Upper lobe of left lung (tissue), 6 donors: ENCODE results near the gene GALNT15. TPM values are rescaled to one million over a fixed set of nuclear protein-coding genes. Genes with fewer than 3 reads are reported as not detected.

Source experiments
- ATAC-seq, 2 donors: fragments of 200-7000 bp; cut with Tn5 transposase; one replicate each; pipeline ENCODE4 v1.9.1; 2022; ENCODE audit warnings: mild to moderate bottlenecking in 2 of 2, moderate library complexity in 2 of 2; ENCODE audit not compliant: low FRiP score in 2 of 2
- DNase-seq, 2 donors: peaks; one replicate each; pipeline ENCODE4 v3.0.0-alpha.2; 2019 to 2020
- H3K27ac ChIP-seq, 4 donors: fragments of 200-600 bp; sonication (generic); one replicate each; pipeline ENCODE4 v1.5.1; 2016 to 2019
- H3K27me3 ChIP-seq, 4 donors: fragments of 200-600 bp; sonication (generic); one replicate each; pipeline ENCODE4 v1.5.1; 2017 to 2019
- H3K36me3 ChIP-seq, 4 donors: fragments of 200-600 bp; sonication (generic); one replicate each; pipeline ENCODE4 v1.5.1; 2016 to 2019
- H3K4me1 ChIP-seq, 4 donors: fragments of 200-600 bp; sonication (generic); one replicate each; pipeline ENCODE4 v1.5.1; 2018 to 2019
- H3K4me3 ChIP-seq, 4 donors: fragments of 200-600 bp; sonication (generic); one replicate each; pipeline ENCODE4 v1.5.1; 2017 to 2019; ENCODE audit warnings: mild to moderate bottlenecking in 2 of 4, moderate library complexity in 1 of 4
- H3K9me3 ChIP-seq, 4 donors: fragments of 200-600 bp; sonication (generic); one replicate each; pipeline ENCODE4 v1.5.1; 2018 to 2019
- CTCF ChIP-seq, 6 experiments: fragments of 450-650 bp in 4 of 6; fragments of 200-600 bp in 2 of 6; sonication (generic) in 2 of 6; IDR thresholded peaks; one replicate each; pipeline ENCODE4 v1.5.1; 2016 to 2019; ENCODE audit warnings: antibody characterized with exemption in 6 of 6
- EP300 ChIP-seq, 4 donors: sonication (generic); formaldehyde crosslinking; IDR thresholded peaks; one replicate each; pipeline ENCODE4 v1.5.1; 2017; ENCODE audit warnings: antibody characterized with exemption in 4 of 4, control low read depth in 2 of 4
- POLR2A ChIP-seq, 4 donors: fragments of 450-650 bp; IDR thresholded peaks; one replicate each; pipeline ENCODE4 v1.5.1; 2016 to 2017; ENCODE audit warnings: antibody characterized with exemption in 4 of 4, mild to moderate bottlenecking in 2 of 4
- POLR2AphosphoS5 ChIP-seq, 2 donors: sonication (generic); formaldehyde crosslinking; IDR thresholded peaks; one replicate each; pipeline ENCODE4 v1.5.1; 2017; ENCODE audit warnings: antibody characterized with exemption in 2 of 2
- WGBS, 2 donors: methylation state at CpG; one replicate each; pipeline ENCODE4 v1.1.5; 2017 to 2018; 5-methylcytosine and 5-hydroxymethylcytosine counted together
- total RNA-seq, 6 donors: library from RNA; depleted of rRNA in 4 of 6; stranded (reverse); fragments of >200 nt in 4 of 6; gene quantifications; one replicate each; pipeline versions ENCODE4 v1.1.0 to v1.2.1, GENCODE V29; 2016 to 2021
- donor health status: DM: no; HTN: no; CAD: no; lungs with moderate emphysema.
- donor health status: DM: no; HTN: yes; CAD: no; lungs with severe emphysema.

Gene GALNT15
- total RNA-seq, 6 donors from 2014 or later = 4.4 to 34.7 (median 11.2) TPM

DNA sequence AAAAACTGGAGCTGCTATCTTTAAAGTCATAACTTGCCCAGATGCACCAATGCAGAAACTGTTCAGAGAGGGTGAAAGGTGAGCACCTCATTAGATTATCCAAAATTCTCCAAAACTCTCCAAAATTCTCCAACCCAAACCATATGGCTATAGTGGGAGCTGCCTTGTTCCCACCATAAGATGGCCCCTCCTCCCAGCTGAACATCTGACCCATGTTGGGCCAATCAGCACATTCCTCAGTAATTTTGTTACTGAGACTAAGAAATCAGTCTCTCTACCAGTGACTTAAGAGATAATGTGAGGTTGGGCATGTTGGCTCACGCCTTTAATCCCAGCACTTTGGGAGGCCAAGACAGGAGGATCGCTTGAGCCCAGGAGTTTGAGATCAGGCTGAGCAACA is 57.5 kb downstream of the GALNT15 start:
- no peaks in the 10 kb centered on the region for H3K4me1 ChIP-seq
- ATAC-seq = no peak
- 97 to 100% methylated on average over 2 of the region's 2 CpGs for WGBS, 2 donors
- DNase-seq = no peak
- H3K27ac ChIP-seq = no peak overlapping the region
- no peaks in the 10 kb centered on the region for H3K27me3 ChIP-seq
- no peaks in the 10 kb centered on the region for H3K9me3 ChIP-seq
- H3K36me3 ChIP-seq = no peaks in the 10 kb centered on the region
- no peak overlapping the region for H3K4me3 ChIP-seq
- TF ChIP-seq POLR2A (IDR thresholded peaks at IDR 0.05) (no peak), POLR2AphosphoS5 (IDR thresholded peaks at IDR 0.05) (no peak), EP300 (IDR thresholded peaks at IDR 0.05) (no peak), CTCF (IDR thresholded peaks at IDR 0.05) (no peak)

GRCh38 chr3:16233806-16234205 is 59.3 kb downstream of the GALNT15 start:
- no peak overlapping the region for H3K27ac ChIP-seq
- TF ChIP-seq POLR2AphosphoS5 (IDR thresholded peaks at IDR 0.05) (no peak), POLR2A (IDR thresholded peaks at IDR 0.05) (no peak), EP300 (IDR thresholded peaks at IDR 0.05) (no peak), CTCF (IDR thresholded peaks at IDR 0.05) (no peak)
- H3K27me3 ChIP-seq = no peaks in the 10 kb centered on the region
- DNase-seq (no peak), ATAC-seq (no peak)
- 91 to 100% methylated on average over 1 of the region's 1 CpG for WGBS, 2 donors
- no peaks in the 10 kb centered on the region for H3K4me1 ChIP-seq
- no peaks in the 10 kb centered on the region for H3K9me3 ChIP-seq
- H3K36me3 ChIP-seq = no peaks in the 10 kb centered on the region
- H3K4me3 ChIP-seq = no peak overlapping the region

- Histone ChIP-seq H3K4me3 (no peak overlapping the region), H3K4me1 (peaks cover 0 to 4% (median under 1%) of the 10 kb centered on the region in 4 donors), H3K27me3 (no peaks in the 10 kb centered on the region), H3K27ac (no peak overlapping the region), H3K36me3 (no peaks in the 10 kb centered on the region), H3K9me3 (no peaks in the 10 kb centered on the region)
- no peak for TF ChIP-seq POLR2A (IDR thresholded peaks at IDR 0.05)
- TF ChIP-seq CTCF (IDR thresholded peaks at IDR 0.05) = no peak
- no peak for TF ChIP-seq POLR2AphosphoS5 (IDR thresholded peaks at IDR 0.05)
- WGBS, 2 donors = 93 to 95% methylated on average over 2 of the region's 2 CpGs
- ATAC-seq (no peak), DNase-seq (no peak)
Observed at GRCh38 chr3:16234281-16234680, 59.8 kb downstream of the GALNT15 start.

DNA sequence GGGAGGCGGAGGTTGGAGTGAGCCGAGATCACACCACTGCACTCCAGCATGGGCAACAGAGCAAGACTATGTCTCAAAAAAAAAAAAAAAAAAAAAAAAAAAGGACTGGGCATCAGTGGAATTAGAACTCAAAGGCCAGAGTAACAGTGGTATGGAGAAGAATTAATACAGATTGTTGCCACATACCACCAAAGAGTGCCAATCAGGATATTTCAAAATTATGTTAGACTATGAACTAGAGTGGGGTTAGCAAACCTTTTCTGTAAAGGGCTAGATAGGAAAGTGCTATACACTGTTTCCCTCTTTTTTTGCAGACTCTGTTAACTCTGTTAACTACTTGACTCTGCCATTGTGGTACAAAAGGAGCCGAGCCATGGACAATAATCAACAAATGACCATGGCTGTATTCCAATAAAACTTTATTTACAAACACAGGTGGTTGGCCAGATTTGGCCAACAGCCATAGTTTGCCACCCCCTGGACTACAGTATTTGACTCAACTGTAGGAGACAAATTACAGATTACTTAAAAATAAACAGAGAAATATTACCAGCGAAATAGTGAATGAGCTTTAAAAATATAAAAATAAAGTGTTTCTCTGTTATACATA is 61.7 kb downstream of the GALNT15 start:
- peaks cover 0 to 10% (median 4%) of the 10 kb centered on the region in 4 donors for H3K4me1 ChIP-seq
- ATAC-seq (no peak), DNase-seq (no peak)
- TF ChIP-seq EP300 (IDR thresholded peaks at IDR 0.05) (no peak), CTCF (IDR thresholded peaks at IDR 0.05) (no peak), POLR2A (IDR thresholded peaks at IDR 0.05) (no peak), POLR2AphosphoS5 (IDR thresholded peaks at IDR 0.05) (no peak)
- H3K36me3 ChIP-seq = no peaks in the 10 kb centered on the region
- 89 to 92% methylated on average over 4 of the region's 4 CpGs for WGBS, 2 donors
- no peak overlapping the region for H3K27ac ChIP-seq
- no peaks in the 10 kb centered on the region for H3K9me3 ChIP-seq
- no peak overlapping the region for H3K4me3 ChIP-seq
- H3K27me3 ChIP-seq = no peaks in the 10 kb centered on the region

- peaks cover 0 to 10% (median 4%) of the 10 kb centered on the region in 4 donors for H3K4me1 ChIP-seq
- DNase-seq (no peak), ATAC-seq (peak; percentile 7 to 34)
- no peaks in the 10 kb centered on the region for H3K36me3 ChIP-seq
- WGBS, 2 donors = 76 to 89% methylated on average over 3 of the region's 3 CpGs
- no peak overlapping the region for H3K4me3 ChIP-seq
- no peak overlapping the region for H3K27ac ChIP-seq
- no peaks in the 10 kb centered on the region for H3K9me3 ChIP-seq
- H3K27me3 ChIP-seq = no peaks in the 10 kb centered on the region
- TF ChIP-seq CTCF (IDR thresholded peaks at IDR 0.05) (no peak), EP300 (IDR thresholded peaks at IDR 0.05) (no peak), POLR2AphosphoS5 (IDR thresholded peaks at IDR 0.05) (no peak), POLR2A (IDR thresholded peaks at IDR 0.05) (no peak)
Observed at GRCh38 chr3:16236856-16237393, 62.4 kb downstream of the GALNT15 start.
